GM12878 (cell line): Measurements from ENCODE around the gene CMBL. TPM values are rescaled to one million over a fixed set of nuclear protein-coding genes. Genes with fewer than 3 reads are reported as not detected.

Experiments used
- ATAC-seq: fragments of 200-7000 bp; cut with Tn5 transposase; 3 replicates; pipeline ENCODE4 v1.9.1; 2020; ENCODE audit warnings: mild to moderate bottlenecking, moderate library complexity
- BruUV-seq: library from RNA; stranded (reverse); fragments of 400-500 nt; replicated peaks from 2 replicates; lab custom pipeline; 2021; lab: Mats Ljungman, UMichigan
- CTCF ChIA-PET: fragments of 300-600 bp; sonication (Branson Sonifier 250); formaldehyde crosslinking; extraction: SDS; loops from one replicate; lab custom pipeline; 2021; ENCODE audit warnings: inconsistent platforms; lab: Yijun Ruan, JAX
- POLR2A ChIA-PET: fragments of 350-600 bp; formaldehyde crosslinking; extraction: SDS; loops from one replicate; lab custom pipeline; 2021; ENCODE audit warnings: inconsistent platforms; lab: Charles Lee
- RAD21 ChIA-PET: fragments of 300-600 bp; sonication (Branson Sonifier 250); formaldehyde crosslinking; loops from one replicate; lab custom pipeline; 2023; ENCODE audit warnings: antibody characterized with exemption; ENCODE audit not compliant: unreplicated experiment; lab: Charles Lee
- SMC1A ChIA-PET: fragments of 300-600 bp; sonication (Branson Sonifier 250); formaldehyde crosslinking; loops from one replicate; lab custom pipeline; 2023; ENCODE audit not compliant: unreplicated experiment, uncharacterized antibody; lab: Charles Lee
- DNase-seq: peaks from one replicate; pipeline ENCODE4 v3.0.0-alpha.2; 2011; ENCODE audit warnings: low read depth, low spot score
- FAIRE-seq: peaks from 3 replicates; lab custom pipeline; 2011; peaks lifted over from hg19 to GRCh38; lab: Jason Lieb, UNC
- H2AFZ ChIP-seq: 2 replicates; pipeline ENCODE4 v1.6.0; 2011; ENCODE audit warnings: low read depth, low read length, control low read depth; ENCODE audit not compliant: control insufficient read depth
- H3K27ac ChIP-seq: 2 replicates; pipeline ENCODE4 v1.5.1; 2011; ENCODE audit warnings: control low read depth; ENCODE audit not compliant: control insufficient read depth, insufficient read depth
- H3K27me3 ChIP-seq, 2 experiments: replicated peaks in 1 of 2; 2 replicates each; pipeline versions ENCODE4 v1.6.0 to v1.6.1; 2011; ENCODE audit warnings: low read length in 1 of 2; ENCODE audit not compliant: control insufficient read depth in 2 of 2, insufficient read depth in 2 of 2
- H3K36me3 ChIP-seq, 2 experiments: 2 replicates each; pipeline ENCODE4 v1.5.1; 2011; ENCODE audit warnings: low read length in 1 of 2; ENCODE audit not compliant: control insufficient read depth in 2 of 2, insufficient read depth in 2 of 2
- H3K4me1 ChIP-seq: 2 replicates; pipeline ENCODE4 v1.6.1; 2011; ENCODE audit warnings: mild to moderate bottlenecking, low read length, moderate library complexity, mixed read lengths; ENCODE audit not compliant: control insufficient read depth, insufficient read depth
- H3K4me2 ChIP-seq: 2 replicates; pipeline ENCODE4 v1.6.0; 2011; ENCODE audit warnings: control low read depth; ENCODE audit not compliant: control insufficient read depth, insufficient read depth
- H3K4me3 ChIP-seq: fragments of 200-600 bp; sonication (generic); 2 replicates; pipeline ENCODE4 v1.5.1; 2016
- H3K79me2 ChIP-seq: 2 replicates; pipeline ENCODE4 v1.6.0; 2011; ENCODE audit warnings: low read length; ENCODE audit not compliant: control insufficient read depth, insufficient read depth
- H3K9ac ChIP-seq: 2 replicates; pipeline ENCODE4 v1.8.0; 2011; ENCODE audit warnings: low read length, control low read depth, mixed read lengths; ENCODE audit not compliant: control insufficient read depth, insufficient read depth
- H3K9me3 ChIP-seq: replicated peaks from 3 replicates; pipeline ENCODE4 v1.5.1; 2011; ENCODE audit warnings: mild to moderate bottlenecking, low read length; ENCODE audit not compliant: control insufficient read depth, insufficient read depth
- H4K20me1 ChIP-seq: 2 replicates; pipeline ENCODE4 v1.6.0; 2011; ENCODE audit not compliant: control insufficient read depth, insufficient read depth
- BMI1 ChIP-seq: fragments of 450-650 bp; IDR thresholded peaks from 2 replicates; pipeline ENCODE4 v1.6.1; 2016; ENCODE audit warnings: mild to moderate bottlenecking, moderate library complexity, borderline replicate concordance
- E4F1 ChIP-seq: fragments of 450-650 bp; IDR thresholded peaks from 2 replicates; pipeline ENCODE4 v1.6.1; 2018; ENCODE audit warnings: borderline replicate concordance, mild to moderate bottlenecking; ENCODE audit not compliant: partially characterized antibody
- FOXM1 ChIP-seq: IDR thresholded peaks from 2 replicates; pipeline ENCODE4 v1.6.1; 2012; ENCODE audit warnings: low read depth, mild to moderate bottlenecking, inconsistent platforms, low read length, moderate library complexity
- GATAD2B ChIP-seq: fragments of 450-650 bp; conservative IDR thresholded peaks from 2 replicates; pipeline ENCODE4 v1.6.1; 2017; ENCODE audit warnings: low read depth, mild to moderate bottlenecking, moderate library complexity
- HDAC6 ChIP-seq: fragments of 200-600 bp; sonication (generic); IDR thresholded peaks from one replicate; pipeline ENCODE4 v1.8.0; 2017; ENCODE audit warnings: antibody characterized with exemption; ENCODE audit not compliant: unreplicated experiment
- JUND ChIP-seq: IDR thresholded peaks from 2 replicates; pipeline ENCODE4 v1.6.1; 2012; ENCODE audit warnings: low read depth, mild to moderate bottlenecking, low read length, improper control_type of control experiment, moderate library complexity
- PML ChIP-seq: IDR thresholded peaks from 2 replicates; pipeline ENCODE4 v1.6.1; 2012; ENCODE audit warnings: low read length, inconsistent platforms
- RAD21 ChIP-seq: IDR thresholded peaks from 2 replicates; pipeline ENCODE4 v1.6.1; 2011; ENCODE audit warnings: mild to moderate bottlenecking, low read depth, low read length, moderate library complexity; ENCODE audit not compliant: insufficient read depth
- RAD51 ChIP-seq: fragments of 450-650 bp; IDR thresholded peaks from 2 replicates; pipeline ENCODE4 v1.6.1; 2016; ENCODE audit warnings: moderate library complexity, mild to moderate bottlenecking, inconsistent platforms
- RUNX3 ChIP-seq: IDR thresholded peaks from 2 replicates; pipeline ENCODE4 v1.6.1; 2012; ENCODE audit warnings: low read length, inconsistent platforms
- SMC3 ChIP-seq: IDR thresholded peaks from 2 replicates; pipeline ENCODE4 v1.6.1; 2011; ENCODE audit warnings: low read length, improper control_type of control experiment, borderline replicate concordance
- YBX1 ChIP-seq: fragments of 450-650 bp; IDR thresholded peaks from 2 replicates; pipeline ENCODE4 v1.6.1; 2016; ENCODE audit warnings: antibody characterized with exemption
- YY1 ChIP-seq: IDR thresholded peaks from 2 replicates; pipeline ENCODE4 v1.6.1; 2011; ENCODE audit warnings: low read depth, mild to moderate bottlenecking, low read length
- ZNF384 ChIP-seq: IDR thresholded peaks from 2 replicates; pipeline ENCODE4 v1.6.1; 2012; ENCODE audit warnings: low read depth, mild to moderate bottlenecking, low read length, improper control_type of control experiment, borderline replicate concordance
- ZSCAN29 ChIP-seq: fragments of 450-650 bp; IDR thresholded peaks from 2 replicates; pipeline ENCODE4 v1.6.1; 2017; ENCODE audit warnings: mild to moderate bottlenecking, moderate library complexity
- WGBS: methylation state at CpG from one replicate; pipeline ENCODE4 v1.1.6; 2016; ENCODE audit warnings: low lambda C conversion rate; ENCODE audit not compliant: insufficient replicate concordance, insufficient coverage; ENCODE audit errors: missing lambda C conversion rate; 5-methylcytosine and 5-hydroxymethylcytosine counted together
- in situ Hi-C: fragments of 300-500 bp; cut with MboI; formaldehyde crosslinking; loops from 9 replicates; pipeline ENCODE4 v1.14.3; 2018; ENCODE audit warnings: mixed read lengths
- intact Hi-C: fragments of 100-400 bp; cut with micrococcal nuclease; formaldehyde crosslinking; loops from one replicate; pipeline ENCODE4 v1.14.2; 2022; ENCODE audit not compliant: unreplicated experiment
- polyA plus RNA-seq, 11 experiments: library from polyadenylated mRNA; depleted of rRNA in 4 of 11; unstranded in 6 of 11; stranded (reverse) in 5 of 11; fragments of >200 nt; fragmentation: Nextera tagmentation in 4 of 11; fragmentation: Illumina TruSeq in 1 of 11; extraction: Ambion mirVana in 4 of 11; extraction: Trizol in 1 of 11; gene quantifications; 1 replicate in 1 of 11; 2 replicates in 10 of 11; pipeline versions ENCODE4 v1.2.1 to v1.2.3, GENCODE V29; 2011 to 2016; ENCODE audit warnings: inconsistent platforms in 2 of 11, missing spikeins in 2 of 11, low read depth in 1 of 11
- total RNA-seq, 4 experiments: library from RNA; depleted of rRNA in 3 of 4; stranded (reverse); fragments of >200 nt in 3 of 4; fragmentation: Illumina TruSeq in 1 of 4; extraction: Trizol in 1 of 4; gene quantifications; 2 replicates each; pipeline versions ENCODE4 v1.2.1 to v1.2.3, GENCODE V29; 2013 to 2021
- TF ChIP-seq, protein P1 (sequence below): fragments of 450-650 bp; IDR thresholded peaks from 2 replicates; pipeline ENCODE4 v1.6.1; 2017; ENCODE audit warnings: mild to moderate bottlenecking
- TF ChIP-seq, protein P2 (sequence below): fragments of 450-650 bp; formaldehyde crosslinking; IDR thresholded peaks from 2 replicates; pipeline ENCODE4 v1.4.0; 2022; ENCODE audit warnings: mild to moderate bottlenecking, moderate library complexity

CMBL gene
- total and polyA plus RNA-seq, 10 of the 15 experiments (the other 5 are each of a cell fraction or from before 2014, with no cell fraction given) = 1.8 to 15.6 (median 7.5) TPM

GRCh38 chr5:10254686-10255085 is 53.0 kb downstream of the CMBL start:
- TF ChIP-seq RAD21 = no peak
- no peak for TF ChIP-seq JUND
- no peak for TF ChIP-seq RUNX3
- TF ChIP-seq YY1 = no peak
- TF ChIP-seq ZSCAN29 = no peak
- no peak for TF ChIP-seq GATAD2B
- TF ChIP-seq SMC3 = no peak
- TF ChIP-seq E4F1 = no peak
- no peak for TF ChIP-seq RAD51
- no peak for TF ChIP-seq HDAC6
- TF ChIP-seq BMI1 = no peak
- no peak for TF ChIP-seq PML
- TF ChIP-seq ZNF384 = no peak
- TF ChIP-seq, protein P1, sequence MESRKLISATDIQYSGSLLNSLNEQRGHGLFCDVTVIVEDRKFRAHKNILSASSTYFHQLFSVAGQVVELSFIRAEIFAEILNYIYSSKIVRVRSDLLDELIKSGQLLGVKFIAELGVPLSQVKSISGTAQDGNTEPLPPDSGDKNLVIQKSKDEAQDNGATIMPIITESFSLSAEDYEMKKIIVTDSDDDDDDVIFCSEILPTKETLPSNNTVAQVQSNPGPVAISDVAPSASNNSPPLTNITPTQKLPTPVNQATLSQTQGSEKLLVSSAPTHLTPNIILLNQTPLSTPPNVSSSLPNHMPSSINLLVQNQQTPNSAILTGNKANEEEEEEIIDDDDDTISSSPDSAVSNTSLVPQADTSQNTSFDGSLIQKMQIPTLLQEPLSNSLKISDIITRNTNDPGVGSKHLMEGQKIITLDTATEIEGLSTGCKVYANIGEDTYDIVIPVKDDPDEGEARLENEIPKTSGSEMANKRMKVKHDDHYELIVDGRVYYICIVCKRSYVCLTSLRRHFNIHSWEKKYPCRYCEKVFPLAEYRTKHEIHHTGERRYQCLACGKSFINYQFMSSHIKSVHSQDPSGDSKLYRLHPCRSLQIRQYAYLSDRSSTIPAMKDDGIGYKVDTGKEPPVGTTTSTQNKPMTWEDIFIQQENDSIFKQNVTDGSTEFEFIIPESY = no peak
- TF ChIP-seq, protein P2, sequence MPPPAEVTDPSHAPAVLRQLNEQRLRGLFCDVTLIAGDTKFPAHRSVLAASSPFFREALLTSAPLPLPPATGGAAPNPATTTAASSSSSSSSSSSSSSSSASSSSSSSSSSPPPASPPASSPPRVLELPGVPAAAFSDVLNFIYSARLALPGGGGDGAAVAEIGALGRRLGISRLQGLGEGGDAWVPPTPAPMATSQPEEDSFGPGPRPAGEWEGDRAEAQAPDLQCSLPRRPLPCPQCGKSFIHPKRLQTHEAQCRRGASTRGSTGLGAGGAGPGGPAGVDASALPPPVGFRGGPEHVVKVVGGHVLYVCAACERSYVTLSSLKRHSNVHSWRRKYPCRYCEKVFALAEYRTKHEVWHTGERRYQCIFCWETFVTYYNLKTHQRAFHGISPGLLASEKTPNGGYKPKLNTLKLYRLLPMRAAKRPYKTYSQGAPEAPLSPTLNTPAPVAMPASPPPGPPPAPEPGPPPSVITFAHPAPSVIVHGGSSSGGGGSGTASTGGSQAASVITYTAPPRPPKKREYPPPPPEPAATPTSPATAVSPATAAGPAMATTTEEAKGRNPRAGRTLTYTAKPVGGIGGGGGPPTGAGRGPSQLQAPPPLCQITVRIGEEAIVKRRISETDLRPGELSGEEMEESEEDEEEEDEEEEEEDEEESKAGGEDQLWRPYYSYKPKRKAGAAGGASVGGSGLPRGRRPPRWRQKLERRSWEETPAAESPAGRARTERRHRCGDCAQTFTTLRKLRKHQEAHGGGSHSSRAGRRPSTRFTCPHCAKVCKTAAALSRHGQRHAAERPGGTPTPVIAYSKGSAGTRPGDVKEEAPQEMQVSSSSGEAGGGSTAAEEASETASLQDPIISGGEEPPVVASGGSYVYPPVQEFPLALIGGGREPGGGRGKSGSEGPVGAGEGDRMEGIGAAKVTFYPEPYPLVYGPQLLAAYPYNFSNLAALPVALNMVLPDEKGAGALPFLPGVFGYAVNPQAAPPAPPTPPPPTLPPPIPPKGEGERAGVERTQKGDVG = no peak
- no peak for TF ChIP-seq FOXM1
- TF ChIP-seq YBX1 = no peak
- Histone ChIP-seq H3K9ac (no peak overlapping the region), H3K4me3 (no peak overlapping the region; the same call in 1 of the 2 replicates), H4K20me1 (peaks cover 9% of the 10 kb centered on the region), H3K27me3 (no peaks in the 10 kb centered on the region), H3K27ac (no peak overlapping the region), H3K36me3 (peaks cover 19 to 47% of the 10 kb centered on the region in 2 experiments), H3K79me2 (peaks cover 62% of the 10 kb centered on the region), H2AFZ (no peak overlapping the region), H3K4me2 (peak overlapping the region; percentile 11), H3K4me1 (no peaks in the 10 kb centered on the region), H3K9me3 (no peaks in the 10 kb centered on the region)
- in situ Hi-C loops (no loop called here), intact Hi-C loops (loop anchor here (5.0 kb wide), 1 partner anchor 508 kb away; the partner anchor contains the start of gene DAP)
- ChIA-PET CTCF (interaction anchor here (1.3 kb wide), 1 partner anchor 29 kb away, joined by 3 read pairs; no protein-coding TSS in a partner anchor), POLR2A (interaction anchor here (0.6 kb wide), 1 partner anchor 339 kb away, joined by 4 read pairs; no protein-coding TSS in a partner anchor), SMC1A (interaction anchor here (0.9 kb wide), 1 partner anchor 103 kb away, joined by 4 read pairs; no protein-coding TSS in a partner anchor), RAD21 (interaction anchor here (0.7 kb wide), 1 partner anchor 9 kb away, joined by 5 read pairs; no protein-coding TSS in a partner anchor)
- WGBS = 50% methylated on average over 2 of the region's 2 CpGs
- no TSS peak for BruUV-seq
- FAIRE-seq (no peak), ATAC-seq (no peak), DNase-seq (no peak)
